ENCODE data around the gene VIT.

VIT gene

GRCh38 chr2:36692121-36692520 lies 4.4 kb upstream of the VIT start:
- TF ChIP-seq CTCF (IDR thresholded peaks at IDR 0.05; ENCODE audit: low read depth, low read length, missing control alignments), result no peak
- no peak for DNase-seq (ENCODE audit: low read depth)
- H3K4me3 ChIP-seq (ENCODE audit: low read depth, low read length), result no peak overlapping the region

GRCh38 chr2:36693825-36694224 lies 2.7 kb upstream of the VIT start:
- H3K4me3 ChIP-seq (ENCODE audit: low read depth, low read length), result no peak overlapping the region
- DNase-seq (ENCODE audit: low read depth), result no peak
- no peak for TF ChIP-seq CTCF (IDR thresholded peaks at IDR 0.05; ENCODE audit: low read depth, low read length, missing control alignments)

- no peak overlapping the region for H3K4me3 ChIP-seq (ENCODE audit: low read depth, low read length)
- no peak for DNase-seq (ENCODE audit: low read depth)
- no peak for TF ChIP-seq CTCF (IDR thresholded peaks at IDR 0.05; ENCODE audit: low read depth, low read length, missing control alignments)
Measured at GRCh38 chr2:36695746-36696415, 626 bp upstream of the VIT start.

GRCh38 chr2:36697424-36698066 lies 1.0 kb downstream of the VIT start:
- H3K4me3 ChIP-seq (ENCODE audit: low read depth, low read length), result no peak overlapping the region
- TF ChIP-seq CTCF (IDR thresholded peaks at IDR 0.05; ENCODE audit: low read depth, low read length, missing control alignments), result no peak
- no peak for DNase-seq (ENCODE audit: low read depth)

DNA sequence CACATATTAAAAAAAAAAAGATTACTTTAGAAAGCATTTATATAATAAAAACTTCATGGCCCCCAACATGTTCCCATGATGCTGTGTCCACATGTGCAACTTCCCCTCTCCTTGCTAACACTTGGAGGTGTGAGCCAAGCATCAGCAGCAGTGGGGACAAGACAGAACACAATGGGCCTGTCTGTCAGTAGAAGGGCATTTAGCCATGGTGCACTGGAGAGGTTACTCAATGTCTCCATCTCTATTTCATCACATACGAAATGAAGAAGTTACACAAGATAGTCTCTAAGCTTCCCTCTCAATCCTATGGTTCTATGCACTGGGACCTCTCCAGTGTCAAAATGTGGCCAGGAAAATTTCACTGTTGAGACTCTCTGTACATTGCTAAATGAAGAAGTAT lies 2.5 kb downstream of the VIT start:
- H3K4me3 ChIP-seq (ENCODE audit: low read depth, low read length), result no peak overlapping the region
- TF ChIP-seq CTCF (IDR thresholded peaks at IDR 0.05; ENCODE audit: low read depth, low read length, missing control alignments), result no peak
- no peak for DNase-seq (ENCODE audit: low read depth)

DNA sequence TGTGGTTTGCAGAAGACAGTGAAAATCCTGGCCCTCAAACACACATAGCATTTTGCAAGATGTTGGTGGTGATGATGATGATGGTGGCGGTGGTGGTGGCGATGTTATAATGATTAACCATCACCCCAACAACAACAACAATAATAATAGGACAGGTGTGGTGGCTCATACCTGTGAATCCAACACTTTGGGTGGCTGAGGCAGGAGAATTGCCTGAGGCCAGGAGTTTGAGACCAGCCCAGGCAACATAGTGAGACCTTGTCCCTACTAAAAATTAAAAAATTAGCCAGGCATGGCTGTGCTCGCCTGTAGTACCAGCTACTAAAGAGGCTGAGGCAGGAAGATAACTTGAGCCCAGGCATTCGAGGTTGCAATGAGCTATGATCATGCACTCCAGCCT lies 3.8 kb downstream of the VIT start:
- DNase-seq (ENCODE audit: low read depth), result no peak
- no peak for TF ChIP-seq CTCF (IDR thresholded peaks at IDR 0.05; ENCODE audit: low read depth, low read length, missing control alignments)
- H3K4me3 ChIP-seq (ENCODE audit: low read depth, low read length), result no peak overlapping the region

DNA sequence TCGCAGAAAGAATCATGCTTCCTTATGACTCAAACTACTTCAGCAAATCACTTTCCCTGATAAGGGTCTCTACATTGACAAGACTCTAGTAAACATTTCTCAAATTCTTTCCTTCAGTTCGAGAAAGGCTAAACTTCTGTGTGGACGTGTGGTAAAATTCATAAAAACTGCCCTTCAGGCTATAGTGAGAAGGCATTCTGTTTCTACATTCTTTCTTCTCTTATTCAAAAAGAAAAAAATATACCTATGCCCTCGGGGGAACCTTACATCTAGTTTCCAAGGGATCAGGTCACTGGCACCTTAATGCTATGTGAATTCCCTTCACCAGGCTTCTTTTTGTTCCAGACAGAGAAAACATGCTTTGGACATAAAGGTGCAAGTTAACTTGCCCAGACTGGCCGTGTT lies 4.9 kb downstream of the VIT start:
- DNase-seq (ENCODE audit: low read depth), result no peak
- H3K4me3 ChIP-seq (ENCODE audit: low read depth, low read length), result no peak overlapping the region
- no peak for TF ChIP-seq CTCF (IDR thresholded peaks at IDR 0.05; ENCODE audit: low read depth, low read length, missing control alignments)

Data from GM12864 (cell line).